HG03159 (cell line): ENCODE measurements around the gene EPRS1.

Experiments used
- ATAC-seq: cut with Tn5 transposase; IDR thresholded peaks from one replicate; pipeline ENCODE4 v1.9.1; 2021; ENCODE audit warnings: mild to moderate bottlenecking, moderate library complexity; ENCODE audit not compliant: unreplicated experiment

The EPRS1 gene

GRCh38 chr1:220046052-220046930 is at the start of gene EPRS1:
Gene EPRS1 (minus strand): TSS chr1:220046505. CDS start chr1:220046388, 117 bp downstream.
- peak; percentile 99 for ATAC-seq

GRCh38 chr1:220094016-220094911 is 48.0 kb upstream of the EPRS1 start, which contains the start of gene IARS2:
Gene IARS2 (plus strand): TSS chr1:220094132. CDS start chr1:220094217, 85 bp downstream.
- peak; percentile 53 for ATAC-seq

GRCh38 chr1:220093361-220094015 is 47.2 kb upstream of the EPRS1 start:
- ATAC-seq, result peak; percentile 7

- ATAC-seq, result no peak
Observed at GRCh38 chr1:220092694-220093093, 46.4 kb upstream of the EPRS1 start.

GRCh38 chr1:220089650-220090556 is 43.6 kb upstream of the EPRS1 start, which contains the start of gene BPNT1:
Gene BPNT1 (minus strand): TSS chr1:220089788. CDS start chr1:220079846, 9,942 bp downstream.
- ATAC-seq, result peak; percentile 60

- ATAC-seq, result peak; percentile 48
Observed at GRCh38 chr1:220086261-220086686, 40.0 kb upstream of the EPRS1 start.

GRCh38 chr1:220084460-220084859 is 38.2 kb upstream of the EPRS1 start:
- ATAC-seq, result no peak

- no peak for ATAC-seq
Observed at GRCh38 chr1:220077887-220078286, 31.6 kb upstream of the EPRS1 start.

GRCh38 chr1:220076861-220077762 is 30.8 kb upstream of the EPRS1 start:
- no peak for ATAC-seq

- ATAC-seq, result no peak
Observed at GRCh38 chr1:220067269-220068204, 21.2 kb upstream of the EPRS1 start.

GRCh38 chr1:220062629-220063028 is 16.3 kb upstream of the EPRS1 start:
- ATAC-seq, result no peak

GRCh38 chr1:220060876-220061275 is 14.6 kb upstream of the EPRS1 start:
- no peak for ATAC-seq

- ATAC-seq, result no peak
Observed at GRCh38 chr1:220056374-220056773, 10.1 kb upstream of the EPRS1 start.

- ATAC-seq, result no peak
Observed at GRCh38 chr1:220045356-220046051, 801 bp downstream of the EPRS1 start.

- no peak for ATAC-seq
Observed at GRCh38 chr1:220044678-220045355, 1.5 kb downstream of the EPRS1 start.

GRCh38 chr1:220043646-220044045 is 2.7 kb downstream of the EPRS1 start:
- ATAC-seq, result no peak
